Cardiac fibroblast (primary cell): Measurements from ENCODE around the gene KLHL6.
"Not testable (repeated sequence)": the region's sequence is repeated elsewhere in the genome, so short reads cannot be mapped to it uniquely, and the experiment has no call there.

Experiments
- DNase-seq, 2 donors: peaks; one replicate each; pipeline versions ENCODE4 v3.0.0 to v3.0.0-alpha.2; 2010; ENCODE audit warnings: low read depth in 2 of 2
- H3K4me3 ChIP-seq, 2 donors: replicated peaks in 1 of 2; 1 replicate in 1 of 2; 2 replicates in 1 of 2; pipeline ENCODE4 v1.5.1; 2011; ENCODE audit warnings: low read depth in 2 of 2, low read length in 2 of 2, mild to moderate bottlenecking in 2 of 2, moderate library complexity in 1 of 2
- CTCF ChIP-seq: IDR thresholded peaks from one replicate; pipeline ENCODE4 v1.5.1; 2011; ENCODE audit warnings: low read depth, mild to moderate bottlenecking, low read length, inconsistent platforms

Gene KLHL6

GRCh38 chr3:183443395-183444385, 111.8 kb downstream of the KLHL6 start:
- DNase-seq = no peak
- no peak for TF ChIP-seq CTCF

GRCh38 chr3:183442994-183443393, 112.5 kb downstream of the KLHL6 start:
- TF ChIP-seq CTCF = no peak
- no peak overlapping the region for H3K4me3 ChIP-seq
- no peak for DNase-seq

More at GRCh38 chr3:183443395-183444385, 111.8 kb downstream of the KLHL6 start:
- H3K4me3 ChIP-seq = no peak overlapping the region

GRCh38 chr3:183440521-183440920, 115.0 kb downstream of the KLHL6 start:
- not testable (repeated sequence) for DNase-seq, H3K4me3 ChIP-seq

- no peak for TF ChIP-seq CTCF
- H3K4me3 ChIP-seq = no peak overlapping the region
- peak in 1 of 2 donors; percentile 45 for DNase-seq
Measured at GRCh38 chr3:183439515-183439914, 116.0 kb downstream of the KLHL6 start.

- TF ChIP-seq CTCF = no peak
- H3K4me3 ChIP-seq = no peak overlapping the region
- no peak for DNase-seq
Measured at GRCh38 chr3:183438735-183439134, 116.8 kb downstream of the KLHL6 start.

GRCh38 chr3:183437666-183438564, 117.6 kb downstream of the KLHL6 start:
- TF ChIP-seq CTCF = no peak
- DNase-seq = no peak

More at GRCh38 chr3:183437666-183438564, 117.6 kb downstream of the KLHL6 start:
- no peak overlapping the region for H3K4me3 ChIP-seq
